Measurements from ENCODE around the gene PAQR5.

DNA sequence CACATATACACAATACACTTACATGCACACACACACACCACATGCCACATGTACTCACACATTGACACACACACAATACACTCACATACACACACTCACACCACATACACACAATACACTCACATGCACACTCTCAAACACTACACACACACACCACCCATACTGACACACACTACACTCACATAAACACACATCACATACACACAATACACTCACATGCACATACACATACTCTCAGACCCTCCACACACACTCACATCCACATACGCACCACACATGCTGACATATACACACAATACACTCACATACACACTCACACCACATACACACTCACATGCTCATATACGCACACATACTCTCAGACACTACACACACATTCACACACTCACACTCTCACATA is 87.1 kb downstream of the PAQR5 start:
- TF ChIP-seq, protein P1, sequence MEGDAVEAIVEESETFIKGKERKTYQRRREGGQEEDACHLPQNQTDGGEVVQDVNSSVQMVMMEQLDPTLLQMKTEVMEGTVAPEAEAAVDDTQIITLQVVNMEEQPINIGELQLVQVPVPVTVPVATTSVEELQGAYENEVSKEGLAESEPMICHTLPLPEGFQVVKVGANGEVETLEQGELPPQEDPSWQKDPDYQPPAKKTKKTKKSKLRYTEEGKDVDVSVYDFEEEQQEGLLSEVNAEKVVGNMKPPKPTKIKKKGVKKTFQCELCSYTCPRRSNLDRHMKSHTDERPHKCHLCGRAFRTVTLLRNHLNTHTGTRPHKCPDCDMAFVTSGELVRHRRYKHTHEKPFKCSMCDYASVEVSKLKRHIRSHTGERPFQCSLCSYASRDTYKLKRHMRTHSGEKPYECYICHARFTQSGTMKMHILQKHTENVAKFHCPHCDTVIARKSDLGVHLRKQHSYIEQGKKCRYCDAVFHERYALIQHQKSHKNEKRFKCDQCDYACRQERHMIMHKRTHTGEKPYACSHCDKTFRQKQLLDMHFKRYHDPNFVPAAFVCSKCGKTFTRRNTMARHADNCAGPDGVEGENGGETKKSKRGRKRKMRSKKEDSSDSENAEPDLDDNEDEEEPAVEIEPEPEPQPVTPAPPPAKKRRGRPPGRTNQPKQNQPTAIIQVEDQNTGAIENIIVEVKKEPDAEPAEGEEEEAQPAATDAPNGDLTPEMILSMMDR (IDR thresholded peaks at IDR 0.05): no peak
- no peak for TF ChIP-seq EP300 (IDR thresholded peaks at IDR 0.05)
- TF ChIP-seq POLR2A (IDR thresholded peaks at IDR 0.05): no peak
